HepG2 (cell line): ENCODE results near the gene OTUD6A. TPM values are rescaled to one million over a fixed set of nuclear protein-coding genes. Genes with fewer than 3 reads are reported as not detected.

Experiments
- ATAC-seq: fragments of 200-7000 bp; cut with Tn5 transposase; 3 replicates; pipeline ENCODE4 v1.9.1; 2020; ENCODE audit warnings: mild to moderate bottlenecking, moderate library complexity
- BruUV-seq: library from RNA; stranded (reverse); fragments of 400-500 nt; replicated peaks from 2 replicates; lab custom pipeline; 2021; lab: Mats Ljungman, UMichigan
- CTCF ChIA-PET: fragments of 300-600 bp; formaldehyde crosslinking; extraction: SDS; loops from one replicate; lab custom pipeline; 2021; ENCODE audit warnings: low total read pairs, inconsistent platforms, low intra/inter-chr PET ratio; lab: Yijun Ruan, JAX
- POLR2A ChIA-PET: fragments of 350-600 bp; sonication (Branson Sonifier 250); formaldehyde crosslinking; loops from one replicate; lab custom pipeline; 2020; ENCODE audit warnings: antibody characterized with exemption, inconsistent platforms; lab: Yijun Ruan, JAX
- DNase-seq: peaks from one replicate; pipeline ENCODE4 v3.0.0-alpha.2; 2015; ENCODE audit warnings: low spot score
- FAIRE-seq: peaks from 3 replicates; lab custom pipeline; 2011; peaks lifted over from hg19 to GRCh38; lab: Jason Lieb, UNC
- H2AFZ ChIP-seq: one replicate; pipeline ENCODE4 v1.6.1; 2011; ENCODE audit warnings: low read length, inconsistent platforms
- H3K27ac ChIP-seq: fragments of 300-600 bp; 3 replicates; pipeline ENCODE4 v1.8.0; 2011; ENCODE audit warnings: mixed run types, mild to moderate bottlenecking, mixed read lengths, low read length, inconsistent platforms; ENCODE audit not compliant: insufficient read depth; ENCODE audit errors: extremely low read length
- H3K27me3 ChIP-seq, 2 experiments: fragments of 200-600 bp in 1 of 2; 2 replicates in 1 of 2; 3 replicates in 1 of 2; pipeline versions ENCODE4 v1.6.0 to v1.8.0; 2011; ENCODE audit warnings: low read length in 2 of 2, mild to moderate bottlenecking in 2 of 2, moderate library complexity in 2 of 2, inconsistent platforms in 1 of 2; ENCODE audit not compliant: insufficient read depth in 2 of 2, control insufficient read depth in 1 of 2
- H3K36me3 ChIP-seq, 2 experiments: fragments of 200-600 bp in 1 of 2; replicated peaks in 1 of 2; 2 replicates in 1 of 2; 3 replicates in 1 of 2; pipeline versions ENCODE4 v1.5.1 to v1.8.0; 2011; ENCODE audit warnings: low read length in 2 of 2, inconsistent platforms in 1 of 2; ENCODE audit not compliant: insufficient read depth in 2 of 2, control insufficient read depth in 1 of 2
- H3K4me1 ChIP-seq: 2 replicates; pipeline ENCODE4 v1.5.1; 2012; ENCODE audit warnings: low read length, inconsistent platforms; ENCODE audit not compliant: insufficient read depth
- H3K4me2 ChIP-seq: 2 replicates; pipeline ENCODE4 v1.6.0; 2011; ENCODE audit warnings: low read depth, low read length, inconsistent platforms
- H3K4me3 ChIP-seq, 3 experiments: fragments of 200-600 bp in 1 of 3; sonication (generic), shearing (Covaris generic) in 1 of 3; replicated peaks in 1 of 3; 2 replicates each; pipeline ENCODE4 v1.5.1; 2011 to 2016; ENCODE audit warnings: low read length in 3 of 3, inconsistent platforms in 2 of 3, low read depth in 2 of 3, mild to moderate bottlenecking in 2 of 3, control low read depth in 1 of 3, mixed read lengths in 1 of 3; ENCODE audit not compliant: insufficient read depth in 1 of 3
- H3K79me2 ChIP-seq: one replicate; pipeline ENCODE4 v1.6.1; 2011; ENCODE audit warnings: low read length, inconsistent platforms; ENCODE audit not compliant: insufficient read depth
- H3K9ac ChIP-seq: 2 replicates; pipeline ENCODE4 v1.6.0; 2011; ENCODE audit warnings: mild to moderate bottlenecking, low read depth, low read length, inconsistent platforms; ENCODE audit not compliant: insufficient read depth
- H3K9me3 ChIP-seq: 2 replicates; pipeline ENCODE4 v1.5.1; 2012; ENCODE audit warnings: mild to moderate bottlenecking, low read length
- H4K20me1 ChIP-seq: 2 replicates; pipeline ENCODE4 v1.6.0; 2011; ENCODE audit warnings: inconsistent platforms, mild to moderate bottlenecking, low read length, moderate library complexity; ENCODE audit not compliant: insufficient read depth
- ATF2 ChIP-seq: sonication (generic); formaldehyde crosslinking; IDR thresholded peaks from 2 replicates; pipeline ENCODE4 v1.4.0; 2020; ENCODE audit warnings: missing genetic modification reagents
- EP300 ChIP-seq, 3 experiments: sonication (generic) in 1 of 3; formaldehyde crosslinking in 1 of 3; IDR thresholded peaks; 2 replicates each; pipeline versions ENCODE4 v1.5.1 to v1.6.1; 2011 to 2020; ENCODE audit warnings: low read depth in 2 of 3, low read length in 2 of 3, borderline replicate concordance in 1 of 3, improper control_type of control experiment in 1 of 3, mild to moderate bottlenecking in 1 of 3, missing genetic modification reagents in 1 of 3, moderate library complexity in 1 of 3
- HOXA9 ChIP-seq: sonication (generic); formaldehyde crosslinking; IDR thresholded peaks from 2 replicates; pipeline ENCODE4 v1.8.1; 2022; ENCODE audit warnings: missing genetic modification reagents, mild to moderate bottlenecking, moderate library complexity, borderline replicate concordance
- ZNF816 ChIP-seq: sonication (generic); formaldehyde crosslinking; IDR thresholded peaks from 2 replicates; pipeline ENCODE4 v1.8.0; 2022; ENCODE audit warnings: missing genetic modification reagents, mild to moderate bottlenecking, borderline replicate concordance
- WGBS: methylation state at CpG from one replicate; pipeline ENCODE4 v1.1.6; 2017; ENCODE audit warnings: low lambda C conversion rate; 5-methylcytosine and 5-hydroxymethylcytosine counted together
- in situ Hi-C: cut with HindIII; loops from 2 replicates; pipeline ENCODE4 v1.10.0; 2017; ENCODE audit warnings: low pct_unique_long_range_greater_than_20kb; ENCODE audit not compliant: extremely low pct_ligation_motif_present
- intact Hi-C: fragments of 100-400 bp; cut with micrococcal nuclease; formaldehyde crosslinking; loops from one replicate; pipeline ENCODE4 v1.10.0; 2022; ENCODE audit not compliant: unreplicated experiment
- polyA plus RNA-seq, 8 experiments: library from polyadenylated mRNA; depleted of rRNA in 3 of 8; stranded (reverse) in 7 of 8; unstranded in 1 of 8; fragments of >200 nt; fragmentation: Illumina TruSeq in 4 of 8; extraction: Trizol in 4 of 8; gene quantifications; 2 replicates each; pipeline versions ENCODE4 v1.2.1 to v1.2.3, GENCODE V29; 2011 to 2016; ENCODE audit warnings: low read depth in 4 of 8, missing spikeins in 1 of 8, mixed read lengths in 1 of 8; ENCODE audit not compliant: insufficient read depth in 1 of 8
- total RNA-seq, 5 experiments: library from RNA; depleted of rRNA; stranded (reverse); fragments of >200 nt; fragmentation: Illumina TruSeq; extraction: Trizol; gene quantifications; 2 replicates each; pipeline ENCODE4 v1.2.3, GENCODE V29; 2016; ENCODE audit warnings: low read depth in 1 of 5
- TF ChIP-seq, protein P1 (sequence below): sonication (generic); formaldehyde crosslinking; IDR thresholded peaks from 2 replicates; pipeline ENCODE4 v1.4.0; 2020; ENCODE audit warnings: missing genetic modification reagents
- TF ChIP-seq, protein P2 (sequence below): sonication (generic); formaldehyde crosslinking; IDR thresholded peaks from 2 replicates; pipeline ENCODE4 v1.4.0; 2020; ENCODE audit warnings: mild to moderate bottlenecking, low read depth, missing genetic modification reagents
- TF ChIP-seq, protein P3 (sequence below): sonication (generic); formaldehyde crosslinking; IDR thresholded peaks from 2 replicates; pipeline ENCODE4 v1.4.0; 2020; ENCODE audit warnings: missing genetic modification reagents, mild to moderate bottlenecking, borderline replicate concordance

Gene OTUD6A
- total and polyA plus RNA-seq, 2 of the 13 experiments (the other 11 are each of a cell fraction or from before 2014, with no cell fraction given) = not detected

DNA sequence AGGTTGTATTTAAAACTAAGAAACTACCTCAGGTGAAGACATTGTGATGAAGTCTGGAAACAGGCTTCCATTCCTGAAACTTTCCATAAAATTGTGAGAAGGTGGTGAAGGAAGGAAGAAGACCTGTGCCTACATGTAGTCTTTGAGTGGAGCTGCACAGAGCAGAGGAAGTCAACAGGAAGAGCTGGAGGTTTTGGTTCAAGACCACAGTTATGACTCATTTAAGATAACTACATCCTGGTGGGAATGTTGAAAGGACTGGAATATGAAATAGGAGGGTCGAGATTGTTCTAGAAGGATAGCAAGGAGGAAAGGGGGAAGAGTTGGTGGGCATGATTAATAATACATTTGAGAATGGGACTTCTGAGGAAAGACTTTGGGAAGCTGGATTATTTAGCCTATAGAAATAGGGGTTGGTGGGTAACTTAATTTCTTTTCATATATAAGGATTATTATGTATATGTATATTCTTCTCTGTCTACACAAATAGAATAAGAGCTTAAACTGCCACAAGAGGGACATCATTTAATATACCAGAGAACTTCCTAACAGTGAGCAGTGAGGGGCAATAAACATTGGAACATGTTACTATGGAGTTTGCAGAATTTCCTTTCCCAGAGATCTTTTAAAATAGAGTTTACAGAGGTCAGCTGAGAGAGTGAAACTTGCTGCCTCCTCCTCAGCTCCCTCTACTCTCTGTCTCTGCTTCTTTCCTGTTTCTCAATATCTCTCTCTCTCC, 36.0 kb upstream of the OTUD6A start (continued):
- TF ChIP-seq, protein P1, sequence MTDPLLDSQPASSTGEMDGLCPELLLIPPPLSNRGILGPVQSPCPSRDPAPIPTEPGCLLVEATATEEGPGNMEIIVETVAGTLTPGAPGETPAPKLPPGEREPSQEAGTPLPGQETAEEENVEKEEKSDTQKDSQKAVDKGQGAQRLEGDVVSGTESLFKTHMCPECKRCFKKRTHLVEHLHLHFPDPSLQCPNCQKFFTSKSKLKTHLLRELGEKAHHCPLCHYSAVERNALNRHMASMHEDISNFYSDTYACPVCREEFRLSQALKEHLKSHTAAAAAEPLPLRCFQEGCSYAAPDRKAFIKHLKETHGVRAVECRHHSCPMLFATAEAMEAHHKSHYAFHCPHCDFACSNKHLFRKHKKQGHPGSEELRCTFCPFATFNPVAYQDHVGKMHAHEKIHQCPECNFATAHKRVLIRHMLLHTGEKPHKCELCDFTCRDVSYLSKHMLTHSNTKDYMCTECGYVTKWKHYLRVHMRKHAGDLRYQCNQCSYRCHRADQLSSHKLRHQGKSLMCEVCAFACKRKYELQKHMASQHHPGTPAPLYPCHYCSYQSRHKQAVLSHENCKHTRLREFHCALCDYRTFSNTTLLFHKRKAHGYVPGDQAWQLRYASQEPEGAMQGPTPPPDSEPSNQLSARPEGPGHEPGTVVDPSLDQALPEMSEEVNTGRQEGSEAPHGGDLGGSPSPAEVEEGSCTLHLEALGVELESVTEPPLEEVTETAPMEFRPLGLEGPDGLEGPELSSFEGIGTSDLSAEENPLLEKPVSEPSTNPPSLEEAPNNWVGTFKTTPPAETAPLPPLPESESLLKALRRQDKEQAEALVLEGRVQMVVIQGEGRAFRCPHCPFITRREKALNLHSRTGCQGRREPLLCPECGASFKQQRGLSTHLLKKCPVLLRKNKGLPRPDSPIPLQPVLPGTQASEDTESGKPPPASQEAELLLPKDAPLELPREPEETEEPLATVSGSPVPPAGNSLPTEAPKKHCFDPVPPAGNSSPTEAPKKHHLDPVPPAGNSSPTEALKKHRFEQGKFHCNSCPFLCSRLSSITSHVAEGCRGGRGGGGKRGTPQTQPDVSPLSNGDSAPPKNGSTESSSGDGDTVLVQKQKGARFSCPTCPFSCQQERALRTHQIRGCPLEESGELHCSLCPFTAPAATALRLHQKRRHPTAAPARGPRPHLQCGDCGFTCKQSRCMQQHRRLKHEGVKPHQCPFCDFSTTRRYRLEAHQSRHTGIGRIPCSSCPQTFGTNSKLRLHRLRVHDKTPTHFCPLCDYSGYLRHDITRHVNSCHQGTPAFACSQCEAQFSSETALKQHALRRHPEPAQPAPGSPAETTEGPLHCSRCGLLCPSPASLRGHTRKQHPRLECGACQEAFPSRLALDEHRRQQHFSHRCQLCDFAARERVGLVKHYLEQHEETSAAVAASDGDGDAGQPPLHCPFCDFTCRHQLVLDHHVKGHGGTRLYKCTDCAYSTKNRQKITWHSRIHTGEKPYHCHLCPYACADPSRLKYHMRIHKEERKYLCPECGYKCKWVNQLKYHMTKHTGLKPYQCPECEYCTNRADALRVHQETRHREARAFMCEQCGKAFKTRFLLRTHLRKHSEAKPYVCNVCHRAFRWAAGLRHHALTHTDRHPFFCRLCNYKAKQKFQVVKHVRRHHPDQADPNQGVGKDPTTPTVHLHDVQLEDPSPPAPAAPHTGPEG (CRISPR knock-in tag) = no peak
- TF ChIP-seq ZNF816 (CRISPR knock-in tag) = no peak

DNA sequence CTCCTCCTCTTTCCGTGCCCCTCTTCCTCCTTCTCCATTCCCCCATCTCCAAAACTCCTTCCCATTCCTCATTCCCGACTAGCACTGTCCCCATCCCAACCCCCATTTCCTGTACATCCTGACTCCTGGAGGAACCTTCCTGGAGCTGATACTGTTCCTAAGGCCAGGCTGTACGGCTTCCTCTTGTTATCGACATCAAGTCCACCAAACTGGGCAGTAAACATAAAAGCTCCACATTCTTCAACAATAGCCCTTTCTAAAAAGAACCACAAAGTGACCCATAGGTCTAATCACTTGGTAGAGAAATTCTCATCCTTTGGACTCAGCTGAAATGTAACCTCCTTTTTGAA, 35.4 kb upstream of the OTUD6A start:
- Histone ChIP-seq H3K27me3 (no peaks in the 10 kb centered on the region), H2AFZ (no peak overlapping the region), H3K4me1 (no peaks in the 10 kb centered on the region), H3K9ac (no peak overlapping the region), H3K4me3 (no peak overlapping the region), H3K4me2 (no peak overlapping the region), H4K20me1 (no peaks in the 10 kb centered on the region), H3K79me2 (no peaks in the 10 kb centered on the region), H3K27ac (no peak overlapping the region), H3K36me3 (no peaks in the 10 kb centered on the region), H3K9me3 (no peaks in the 10 kb centered on the region)
- WGBS = 68% methylated on average over 4 of the region's 4 CpGs
- intact Hi-C loops = no loop called here
- DNase-seq = no peak
- no TSS peak for BruUV-seq
- FAIRE-seq = no peak
- in situ Hi-C loops = no loop called here
- ATAC-seq = no peak
- POLR2A ChIA-PET = no interaction called here
- CTCF ChIA-PET = no interaction called here
- TF ChIP-seq ATF2 (CRISPR knock-in tag) = no peak
- TF ChIP-seq, protein P2, sequence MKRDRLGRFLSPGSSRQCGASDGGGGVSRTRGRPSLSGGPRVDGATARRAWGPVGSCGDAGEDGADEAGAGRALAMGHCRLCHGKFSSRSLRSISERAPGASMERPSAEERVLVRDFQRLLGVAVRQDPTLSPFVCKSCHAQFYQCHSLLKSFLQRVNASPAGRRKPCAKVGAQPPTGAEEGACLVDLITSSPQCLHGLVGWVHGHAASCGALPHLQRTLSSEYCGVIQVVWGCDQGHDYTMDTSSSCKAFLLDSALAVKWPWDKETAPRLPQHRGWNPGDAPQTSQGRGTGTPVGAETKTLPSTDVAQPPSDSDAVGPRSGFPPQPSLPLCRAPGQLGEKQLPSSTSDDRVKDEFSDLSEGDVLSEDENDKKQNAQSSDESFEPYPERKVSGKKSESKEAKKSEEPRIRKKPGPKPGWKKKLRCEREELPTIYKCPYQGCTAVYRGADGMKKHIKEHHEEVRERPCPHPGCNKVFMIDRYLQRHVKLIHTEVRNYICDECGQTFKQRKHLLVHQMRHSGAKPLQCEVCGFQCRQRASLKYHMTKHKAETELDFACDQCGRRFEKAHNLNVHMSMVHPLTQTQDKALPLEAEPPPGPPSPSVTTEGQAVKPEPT (CRISPR knock-in tag) = no peak
- TF ChIP-seq HOXA9 (CRISPR knock-in tag) = no peak
- TF ChIP-seq, protein P3, sequence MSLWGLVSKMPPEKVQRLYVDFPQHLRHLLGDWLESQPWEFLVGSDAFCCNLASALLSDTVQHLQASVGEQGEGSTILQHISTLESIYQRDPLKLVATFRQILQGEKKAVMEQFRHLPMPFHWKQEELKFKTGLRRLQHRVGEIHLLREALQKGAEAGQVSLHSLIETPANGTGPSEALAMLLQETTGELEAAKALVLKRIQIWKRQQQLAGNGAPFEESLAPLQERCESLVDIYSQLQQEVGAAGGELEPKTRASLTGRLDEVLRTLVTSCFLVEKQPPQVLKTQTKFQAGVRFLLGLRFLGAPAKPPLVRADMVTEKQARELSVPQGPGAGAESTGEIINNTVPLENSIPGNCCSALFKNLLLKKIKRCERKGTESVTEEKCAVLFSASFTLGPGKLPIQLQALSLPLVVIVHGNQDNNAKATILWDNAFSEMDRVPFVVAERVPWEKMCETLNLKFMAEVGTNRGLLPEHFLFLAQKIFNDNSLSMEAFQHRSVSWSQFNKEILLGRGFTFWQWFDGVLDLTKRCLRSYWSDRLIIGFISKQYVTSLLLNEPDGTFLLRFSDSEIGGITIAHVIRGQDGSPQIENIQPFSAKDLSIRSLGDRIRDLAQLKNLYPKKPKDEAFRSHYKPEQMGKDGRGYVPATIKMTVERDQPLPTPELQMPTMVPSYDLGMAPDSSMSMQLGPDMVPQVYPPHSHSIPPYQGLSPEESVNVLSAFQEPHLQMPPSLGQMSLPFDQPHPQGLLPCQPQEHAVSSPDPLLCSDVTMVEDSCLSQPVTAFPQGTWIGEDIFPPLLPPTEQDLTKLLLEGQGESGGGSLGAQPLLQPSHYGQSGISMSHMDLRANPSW (CRISPR knock-in tag) = no peak
- no peak for TF ChIP-seq EP300 (IDR thresholded peaks at IDR 0.05; ENCODE audit: low read depth in 2 of 2, low read length in 2 of 2)
- TF ChIP-seq EP300 (CRISPR knock-in tag; IDR thresholded peaks at IDR 0.05; ENCODE audit: borderline replicate concordance) = no peak
